Tibial nerve (tissue), 4 donors: ENCODE results near the gene SIPA1L2. TPM values are rescaled to one million over a fixed set of nuclear protein-coding genes. Genes with fewer than 3 reads are reported as not detected.

Source experiments
- DNase-seq, 2 donors: peaks; one replicate each; pipeline ENCODE4 v3.0.0-alpha.2; 2019; ENCODE audit warnings: low spot score in 2 of 2
- H3K27ac ChIP-seq, 4 donors: fragments of 200-600 bp; sonication (generic) in 3 of 4; one replicate each; pipeline ENCODE4 v1.5.1; 2017 to 2019; ENCODE audit warnings: mild to moderate bottlenecking in 1 of 4
- H3K27me3 ChIP-seq, 2 donors: fragments of 200-600 bp; sonication (generic) in 1 of 2; one replicate each; pipeline versions ENCODE4 v1.5.1 to v1.6.0; 2017 to 2019
- H3K36me3 ChIP-seq, 3 donors: fragments of 200-600 bp; sonication (generic); one replicate each; pipeline ENCODE4 v1.5.1; 2018 to 2019
- H3K4me1 ChIP-seq, 4 donors: fragments of 200-600 bp; sonication (generic) in 3 of 4; one replicate each; pipeline ENCODE4 v1.5.1; 2017 to 2019
- H3K4me3 ChIP-seq, 4 donors: fragments of 200-600 bp; sonication (generic) in 3 of 4; one replicate each; pipeline ENCODE4 v1.5.1; 2017 to 2019; ENCODE audit warnings: mild to moderate bottlenecking in 1 of 4, moderate library complexity in 1 of 4
- H3K9me3 ChIP-seq, 4 donors: fragments of 200-600 bp; sonication (generic) in 3 of 4; one replicate each; pipeline ENCODE4 v1.5.1; 2017 to 2019
- CTCF ChIP-seq, 5 experiments: fragments of 200-600 bp in 3 of 5; fragments of 450-650 bp in 2 of 5; sonication (generic) in 3 of 5; IDR thresholded peaks; one replicate each; pipeline ENCODE4 v1.5.1; 2016 to 2019; ENCODE audit warnings: antibody characterized with exemption in 5 of 5, mild to moderate bottlenecking in 3 of 5, moderate library complexity in 2 of 5
- EP300 ChIP-seq, 2 donors: sonication (generic); formaldehyde crosslinking; IDR thresholded peaks; one replicate each; pipeline ENCODE4 v1.6.1; 2017; ENCODE audit warnings: antibody characterized with exemption in 2 of 2, mild to moderate bottlenecking in 1 of 2
- POLR2A ChIP-seq, 2 donors: fragments of 450-650 bp; IDR thresholded peaks; one replicate each; pipeline ENCODE4 v1.6.1; 2017; ENCODE audit warnings: antibody characterized with exemption in 2 of 2, mild to moderate bottlenecking in 2 of 2, moderate library complexity in 2 of 2
- WGBS, 2 donors: methylation state at CpG; one replicate each; pipeline ENCODE4 v1.1.5; 2018; 5-methylcytosine and 5-hydroxymethylcytosine counted together
- total RNA-seq, 4 donors: library from RNA; depleted of rRNA; stranded (reverse); fragments of >200 nt; gene quantifications; one replicate each; pipeline ENCODE4 v1.1.0, GENCODE V29; 2016

Gene SIPA1L2
- total RNA-seq, 4 donors from 2014 or later = 29.8 to 56.4 (median 40.7) TPM

GRCh38 chr1:232599178-232600041 lies 30.5 kb downstream of the SIPA1L2 start:
- peaks cover 0 to 37% (median 6%) of the 10 kb centered on the region in 4 donors for H3K4me1 ChIP-seq
- WGBS, 2 donors = 70 to 71% methylated on average over 11 of the region's 11 CpGs
- H3K36me3 ChIP-seq = no peaks in the 10 kb centered on the region
- DNase-seq = no peak
- H3K27me3 ChIP-seq = no peaks in the 10 kb centered on the region
- no peak overlapping the region for H3K4me3 ChIP-seq
- H3K27ac ChIP-seq = no peak overlapping the region
- no peaks in the 10 kb centered on the region for H3K9me3 ChIP-seq
- TF ChIP-seq EP300 (IDR thresholded peaks at IDR 0.05) = no peak
- no peak for TF ChIP-seq CTCF (IDR thresholded peaks at IDR 0.05)
- no peak for TF ChIP-seq POLR2A (IDR thresholded peaks at IDR 0.05)

DNA sequence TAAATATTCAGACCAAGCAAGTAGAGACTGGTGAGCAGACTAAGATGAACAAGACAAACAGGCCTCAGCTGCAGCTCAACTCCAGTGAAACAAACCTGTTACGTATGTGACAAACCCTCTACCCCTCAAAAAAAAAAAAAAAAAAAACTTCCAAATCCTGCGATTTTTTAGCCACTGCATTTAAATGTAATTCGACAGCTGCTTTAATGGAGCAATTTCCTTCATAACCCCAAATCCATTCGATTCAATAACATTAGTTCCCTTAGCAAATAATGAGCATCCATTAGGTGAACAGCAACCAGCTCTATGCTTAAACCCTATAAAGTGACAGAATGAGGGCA lies 31.1 kb downstream of the SIPA1L2 start:
- no peak for TF ChIP-seq CTCF (IDR thresholded peaks at IDR 0.05)
- TF ChIP-seq POLR2A (IDR thresholded peaks at IDR 0.05) = no peak
- TF ChIP-seq EP300 (IDR thresholded peaks at IDR 0.05) = no peak
- Histone ChIP-seq H3K4me3 (no peak overlapping the region), H3K36me3 (no peaks in the 10 kb centered on the region), H3K4me1 (peaks cover 0 to 41% (median 6%) of the 10 kb centered on the region in 4 donors), H3K27ac (no peak overlapping the region), H3K9me3 (no peaks in the 10 kb centered on the region), H3K27me3 (no peaks in the 10 kb centered on the region)
- no peak for DNase-seq
- 95 to 96% methylated on average over 4 of the region's 4 CpGs for WGBS, 2 donors

- Histone ChIP-seq H3K4me1 (peaks cover 0 to 43% (median 6%) of the 10 kb centered on the region in 4 donors), H3K27ac (no peak overlapping the region), H3K9me3 (no peaks in the 10 kb centered on the region), H3K36me3 (no peaks in the 10 kb centered on the region), H3K27me3 (no peaks in the 10 kb centered on the region), H3K4me3 (no peak overlapping the region)
- 93 to 96% methylated on average over 3 of the region's 3 CpGs for WGBS, 2 donors
- DNase-seq = no peak
- TF ChIP-seq EP300 (IDR thresholded peaks at IDR 0.05) = no peak
- no peak for TF ChIP-seq CTCF (IDR thresholded peaks at IDR 0.05)
- TF ChIP-seq POLR2A (IDR thresholded peaks at IDR 0.05) = no peak
These were observed 31.8 kb downstream of the SIPA1L2 start for GRCh38 chr1:232598133-232598532.

DNA sequence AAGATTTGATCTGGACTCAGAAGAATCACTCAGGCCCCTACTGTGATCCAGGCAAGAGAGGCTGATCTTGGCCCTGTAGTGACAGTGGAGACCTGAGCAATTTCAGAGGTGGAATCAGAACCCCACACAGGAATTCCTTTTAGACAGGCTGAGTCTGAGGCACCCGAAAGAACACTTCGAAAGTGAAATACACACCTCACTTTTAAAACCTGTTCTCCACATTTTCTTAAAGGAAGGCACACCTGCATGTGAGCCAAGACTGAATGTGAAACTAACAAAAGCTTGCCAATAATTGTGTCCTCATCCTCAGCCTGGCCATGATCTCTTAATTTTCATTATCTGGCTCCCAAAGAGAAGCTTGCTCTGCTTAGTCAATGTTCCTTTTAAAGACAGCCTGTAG lies 32.2 kb downstream of the SIPA1L2 start:
- H3K27ac ChIP-seq = no peak overlapping the region
- no peak for DNase-seq
- WGBS, 2 donors = 97 to 100% methylated on average over 2 of the region's 2 CpGs
- peaks cover 0 to 43% (median 6%) of the 10 kb centered on the region in 4 donors for H3K4me1 ChIP-seq
- H3K9me3 ChIP-seq = no peaks in the 10 kb centered on the region
- TF ChIP-seq EP300 (IDR thresholded peaks at IDR 0.05) = no peak
- no peak for TF ChIP-seq CTCF (IDR thresholded peaks at IDR 0.05)
- no peak for TF ChIP-seq POLR2A (IDR thresholded peaks at IDR 0.05)
- H3K36me3 ChIP-seq = no peaks in the 10 kb centered on the region
- no peaks in the 10 kb centered on the region for H3K27me3 ChIP-seq
- H3K4me3 ChIP-seq = no peak overlapping the region

- no peaks in the 10 kb centered on the region for H3K9me3 ChIP-seq
- H3K36me3 ChIP-seq = no peaks in the 10 kb centered on the region
- no peak for TF ChIP-seq EP300 (IDR thresholded peaks at IDR 0.05)
- no peak for TF ChIP-seq POLR2A (IDR thresholded peaks at IDR 0.05)
- TF ChIP-seq CTCF (IDR thresholded peaks at IDR 0.05) = no peak
- H3K4me1 ChIP-seq = peaks cover 0 to 48% (median 6%) of the 10 kb centered on the region in 4 donors
- H3K27ac ChIP-seq = peak overlapping the region in 1 of 4 donors; percentile 38
- H3K4me3 ChIP-seq = no peak overlapping the region
- H3K27me3 ChIP-seq = no peaks in the 10 kb centered on the region
- WGBS, 2 donors = 61 to 62% methylated on average over 8 of the region's 8 CpGs
- DNase-seq = no peak
These were observed 33.1 kb downstream of the SIPA1L2 start for GRCh38 chr1:232596666-232597303.
